K562 (cell line): ENCODE measurements around the gene ULBP2. TPM values are rescaled to one million over a fixed set of nuclear protein-coding genes. Genes with fewer than 3 reads are reported as not detected.

Source experiments
- ARID4B ChIP-seq: sonication (generic); formaldehyde crosslinking; IDR thresholded peaks from 2 replicates; pipeline ENCODE4 v1.8.0; 2022; ENCODE audit warnings: mild to moderate bottlenecking, missing genetic modification reagents
- CREM ChIP-seq: IDR thresholded peaks from 2 replicates; pipeline ENCODE4 v1.6.1; 2014; ENCODE audit warnings: antibody characterized with exemption, low read depth
- E2F5 ChIP-seq: sonication (generic); formaldehyde crosslinking; IDR thresholded peaks from 2 replicates; pipeline ENCODE4 v1.8.0; 2022; ENCODE audit warnings: mild to moderate bottlenecking, missing genetic modification reagents
- RBFOX2 ChIP-seq: fragments of 200-400 bp; formaldehyde crosslinking; IDR thresholded peaks from 2 replicates; pipeline ENCODE4 v1.6.1; 2017; ENCODE audit warnings: low read depth, mild to moderate bottlenecking, low read length, moderate library complexity
- ZHX1 ChIP-seq: fragments of 150-350 bp; conservative IDR thresholded peaks from 2 replicates; pipeline ENCODE4 v1.6.1; 2014; ENCODE audit warnings: low read length
- polyA plus RNA-seq, 8 experiments: library from polyadenylated mRNA; depleted of rRNA in 4 of 8; stranded (reverse) in 5 of 8; unstranded in 3 of 8; fragments of >200 nt; fragmentation: Nextera tagmentation in 2 of 8; fragmentation: Illumina TruSeq in 1 of 8; extraction: Ambion mirVana in 2 of 8; extraction: Trizol in 1 of 8; gene quantifications; 2 replicates each; pipeline versions ENCODE4 v1.2.1 to v1.2.3, GENCODE V29; 2011 to 2014; ENCODE audit warnings: inconsistent platforms in 1 of 8, missing spikeins in 1 of 8
- total RNA-seq, 7 experiments: library from RNA; depleted of rRNA in 6 of 7; stranded (reverse); fragments of >200 nt in 6 of 7; fragmentation: Illumina TruSeq in 2 of 7; extraction: Trizol in 2 of 7; gene quantifications; 2 replicates each; pipeline versions ENCODE4 v1.2.1 to v1.2.3, GENCODE V29; 2011 to 2021; ENCODE audit warnings: low replicate concordance in 1 of 7

Gene ULBP2
- total and polyA plus RNA-seq, 9 of the 15 experiments (the other 6 are each of a cell fraction or from before 2014, with no cell fraction given), result 0.50 to 5.3 (median 1.2) TPM

- TF ChIP-seq ARID4B (CRISPR knock-in tag) (no peak), RBFOX2 (0 out of 2 replicates have a peak, but pooled peaks have one; percentile 37), CREM (no peak), E2F5 (CRISPR knock-in tag) (no peak), ZHX1 (no peak)
Observed at GRCh38 chr6:149925253-149925973, 16.4 kb upstream of the ULBP2 start (continued).
